Activated naive CD8-positive, alpha-beta T cell (primary cell): Measurements from ENCODE around the gene C2orf80.
"Not testable (repeated sequence)": the region's sequence is repeated elsewhere in the genome, so short reads cannot be mapped to it uniquely, and the experiment has no call there.

Experiments
- H3K27ac Mint-ChIP-seq: one replicate; pipeline ENCODE4 v1.8.0; 2021; ENCODE audit warnings: mixed read lengths
- H3K27me3 Mint-ChIP-seq: one replicate; pipeline ENCODE4 v1.8.0; 2021; ENCODE audit warnings: mixed read lengths
- H3K36me3 Mint-ChIP-seq: one replicate; pipeline ENCODE4 v1.8.0; 2021; ENCODE audit warnings: mixed read lengths
- H3K4me1 Mint-ChIP-seq: one replicate; pipeline ENCODE4 v1.8.0; 2021; ENCODE audit warnings: low read depth, mixed read lengths
- H3K4me3 Mint-ChIP-seq: one replicate; pipeline ENCODE4 v1.8.0; 2021; ENCODE audit warnings: mild to moderate bottlenecking, mixed read lengths
- H3K9me3 Mint-ChIP-seq: one replicate; pipeline ENCODE4 v1.8.0; 2021; ENCODE audit warnings: low read depth, mixed read lengths

Gene C2orf80

GRCh38 chr2:208189810-208190503 is at the start of gene C2orf80:
Gene C2orf80, minus strand, starts transcription at chr2:208190030. Its CDS starts 3,044 bp downstream, at chr2:208186986.
- no peaks in the 10 kb centered on the region for H3K36me3 Mint-ChIP-seq
- H3K27me3 Mint-ChIP-seq = peaks cover 2% of the 10 kb centered on the region
- H3K4me1 Mint-ChIP-seq = no peaks in the 10 kb centered on the region
- H3K9me3 Mint-ChIP-seq = no peaks in the 10 kb centered on the region
- H3K4me3 Mint-ChIP-seq = no peak within 1 kb of the TSS
- H3K27ac Mint-ChIP-seq = no peak within 1 kb of the TSS

GRCh38 chr2:208235860-208236259 is 46.0 kb upstream of the C2orf80 start:
- Mint-ChIP-seq H3K36me3 (peaks cover 28% of the 10 kb centered on the region), H3K27me3 (no peaks in the 10 kb centered on the region), H3K9me3 (peaks cover 11% of the 10 kb centered on the region), H3K4me1 (no peaks in the 10 kb centered on the region), H3K4me3 (no peak overlapping the region), H3K27ac (no peak overlapping the region)

- Mint-ChIP-seq H3K4me1 (no peaks in the 10 kb centered on the region), H3K27ac (no peak overlapping the region), H3K36me3 (peaks cover 24% of the 10 kb centered on the region), H3K9me3 (peaks cover 11% of the 10 kb centered on the region), H3K27me3 (no peaks in the 10 kb centered on the region), H3K4me3 (no peak overlapping the region)
Observed at GRCh38 chr2:208234786-208235185, 45.0 kb upstream of the C2orf80 start.

- Mint-ChIP-seq H3K4me1 (no peaks in the 10 kb centered on the region), H3K27me3 (no peaks in the 10 kb centered on the region), H3K4me3 (no peak overlapping the region), H3K36me3 (peaks cover 5% of the 10 kb centered on the region), H3K27ac (no peak overlapping the region), H3K9me3 (peaks cover 11% of the 10 kb centered on the region)
Observed at GRCh38 chr2:208228476-208228875, 38.6 kb upstream of the C2orf80 start.

- Mint-ChIP-seq H3K27ac (no peak overlapping the region), H3K27me3 (no peaks in the 10 kb centered on the region), H3K4me1 (no peaks in the 10 kb centered on the region), H3K36me3 (peaks cover 5% of the 10 kb centered on the region), H3K9me3 (peaks cover 11% of the 10 kb centered on the region), H3K4me3 (no peak overlapping the region)
Observed at GRCh38 chr2:208227581-208228232, 37.9 kb upstream of the C2orf80 start.

GRCh38 chr2:208224802-208225201 is 35.0 kb upstream of the C2orf80 start:
- Mint-ChIP-seq H3K36me3 (no peaks in the 10 kb centered on the region), H3K27ac (no peak overlapping the region), H3K9me3 (no peaks in the 10 kb centered on the region), H3K4me3 (no peak overlapping the region), H3K4me1 (no peaks in the 10 kb centered on the region), H3K27me3 (no peaks in the 10 kb centered on the region)

GRCh38 chr2:208222351-208222750 is 32.5 kb upstream of the C2orf80 start:
- Mint-ChIP-seq H3K4me3 (no peak overlapping the region), H3K4me1 (no peaks in the 10 kb centered on the region), H3K9me3 (no peaks in the 10 kb centered on the region), H3K36me3 (no peaks in the 10 kb centered on the region), H3K27ac (no peak overlapping the region), H3K27me3 (no peaks in the 10 kb centered on the region)

GRCh38 chr2:208221873-208222272 is 32.0 kb upstream of the C2orf80 start:
- H3K4me3 Mint-ChIP-seq, H3K27ac Mint-ChIP-seq, H3K4me1 Mint-ChIP-seq, H3K27me3 Mint-ChIP-seq, H3K36me3 Mint-ChIP-seq, H3K9me3 Mint-ChIP-seq: not testable (repeated sequence)

- no peaks in the 10 kb centered on the region for H3K27me3 Mint-ChIP-seq
- H3K4me1 Mint-ChIP-seq = no peaks in the 10 kb centered on the region
- no peak overlapping the region for H3K27ac Mint-ChIP-seq
- H3K36me3 Mint-ChIP-seq = no peaks in the 10 kb centered on the region
- H3K4me3 Mint-ChIP-seq = no peak overlapping the region
- H3K9me3 Mint-ChIP-seq = no peaks in the 10 kb centered on the region
Observed at GRCh38 chr2:208210688-208211451, 21.0 kb upstream of the C2orf80 start.

GRCh38 chr2:208208335-208209085 is 18.7 kb upstream of the C2orf80 start:
- Mint-ChIP-seq H3K27ac (no peak overlapping the region), H3K9me3 (no peaks in the 10 kb centered on the region), H3K4me1 (peaks cover 4% of the 10 kb centered on the region), H3K36me3 (no peaks in the 10 kb centered on the region), H3K4me3 (no peak overlapping the region), H3K27me3 (no peaks in the 10 kb centered on the region)

- Mint-ChIP-seq H3K27me3 (no peaks in the 10 kb centered on the region), H3K4me3 (no peak overlapping the region), H3K27ac (no peak overlapping the region), H3K9me3 (no peaks in the 10 kb centered on the region), H3K4me1 (peaks cover 4% of the 10 kb centered on the region), H3K36me3 (no peaks in the 10 kb centered on the region)
Observed at GRCh38 chr2:208207769-208208168, 17.9 kb upstream of the C2orf80 start.

- Mint-ChIP-seq H3K4me3 (no peak overlapping the region), H3K4me1 (peaks cover 4% of the 10 kb centered on the region), H3K27me3 (no peaks in the 10 kb centered on the region), H3K9me3 (no peaks in the 10 kb centered on the region), H3K27ac (no peak overlapping the region), H3K36me3 (no peaks in the 10 kb centered on the region)
Observed at GRCh38 chr2:208204166-208204565, 14.3 kb upstream of the C2orf80 start.

- no peaks in the 10 kb centered on the region for H3K4me1 Mint-ChIP-seq
- no peaks in the 10 kb centered on the region for H3K9me3 Mint-ChIP-seq
- H3K27ac Mint-ChIP-seq = no peak overlapping the region
- no peak overlapping the region for H3K4me3 Mint-ChIP-seq
- H3K27me3 Mint-ChIP-seq = no peaks in the 10 kb centered on the region
- no peaks in the 10 kb centered on the region for H3K36me3 Mint-ChIP-seq
Observed at GRCh38 chr2:208195531-208195930, 5.7 kb upstream of the C2orf80 start.

GRCh38 chr2:208192611-208193236 is 2.9 kb upstream of the C2orf80 start:
- Mint-ChIP-seq H3K27ac (no peak overlapping the region), H3K4me3 (no peak overlapping the region), H3K4me1 (no peaks in the 10 kb centered on the region), H3K36me3 (no peaks in the 10 kb centered on the region), H3K27me3 (no peaks in the 10 kb centered on the region), H3K9me3 (no peaks in the 10 kb centered on the region)
